Forelimb muscle (tissue), 1 donor: Measurements from ENCODE around the gene PBX1. TPM values are rescaled to one million over a fixed set of nuclear protein-coding genes. Genes with fewer than 3 reads are reported as not detected.
"Not testable (repeated sequence)": the region's sequence is repeated elsewhere in the genome, so short reads cannot be mapped to it uniquely, and the experiment has no call there.

Experiments used
- DNase-seq: peaks from one replicate; pipeline ENCODE4 v3.0.0-alpha.2; 2013; ENCODE audit warnings: low read depth
- polyA plus RNA-seq: library from polyadenylated mRNA; unstranded; fragments of 120-200 nt; gene quantifications from one replicate; pipeline ENCODE4 v1.2.1, GENCODE V29; 2013; ENCODE audit not compliant: insufficient read length

The PBX1 gene
- polyA plus RNA-seq, 1 donor = 57.3 TPM

GRCh38 chr1:164589961-164590507 lies 31.1 kb downstream of the PBX1 start:
- no peak for DNase-seq

- no peak for DNase-seq
Measured at GRCh38 chr1:164590592-164590991, 31.6 kb downstream of the PBX1 start.

- no peak for DNase-seq
Measured at GRCh38 chr1:164591858-164592257, 32.9 kb downstream of the PBX1 start.

- no peak for DNase-seq
Measured at GRCh38 chr1:164592634-164593033, 33.6 kb downstream of the PBX1 start.

- DNase-seq = no peak
Measured at GRCh38 chr1:164595212-164595611, 36.2 kb downstream of the PBX1 start.

- DNase-seq = no peak
Measured at GRCh38 chr1:164596172-164596571, 37.2 kb downstream of the PBX1 start.

- no peak for DNase-seq
Measured at GRCh38 chr1:164598719-164599118, 39.7 kb downstream of the PBX1 start.

GRCh38 chr1:164599272-164599671 lies 40.3 kb downstream of the PBX1 start:
- DNase-seq = no peak

GRCh38 chr1:164601399-164602100 lies 42.6 kb downstream of the PBX1 start:
- DNase-seq = no peak

- DNase-seq = no peak
Measured at GRCh38 chr1:164602101-164602422, 43.1 kb downstream of the PBX1 start.

GRCh38 chr1:164602480-164603093 lies 43.6 kb downstream of the PBX1 start:
- no peak for DNase-seq

- not testable (repeated sequence) for DNase-seq
Measured at GRCh38 chr1:164603805-164604204, 44.8 kb downstream of the PBX1 start.

GRCh38 chr1:164604541-164604940 lies 45.6 kb downstream of the PBX1 start:
- DNase-seq = no peak

GRCh38 chr1:164605254-164606091 lies 46.5 kb downstream of the PBX1 start:
- DNase-seq = no peak

- DNase-seq = no peak
Measured at GRCh38 chr1:164607351-164607750, 48.4 kb downstream of the PBX1 start.

- no peak for DNase-seq
Measured at GRCh38 chr1:164608651-164609057, 49.7 kb downstream of the PBX1 start.

- no peak for DNase-seq
Measured at GRCh38 chr1:164609089-164609488, 50.1 kb downstream of the PBX1 start.

GRCh38 chr1:164610538-164611222 lies 51.7 kb downstream of the PBX1 start:
- no peak for DNase-seq

- DNase-seq = no peak
Measured at GRCh38 chr1:164611754-164612642, 53.0 kb downstream of the PBX1 start.

- DNase-seq = no peak
Measured at GRCh38 chr1:164613176-164613575, 54.2 kb downstream of the PBX1 start.

GRCh38 chr1:164614316-164614715 lies 55.3 kb downstream of the PBX1 start:
- DNase-seq = no peak
